ENCODE data around the gene IFNL3.

IFNL3 gene

DNA sequence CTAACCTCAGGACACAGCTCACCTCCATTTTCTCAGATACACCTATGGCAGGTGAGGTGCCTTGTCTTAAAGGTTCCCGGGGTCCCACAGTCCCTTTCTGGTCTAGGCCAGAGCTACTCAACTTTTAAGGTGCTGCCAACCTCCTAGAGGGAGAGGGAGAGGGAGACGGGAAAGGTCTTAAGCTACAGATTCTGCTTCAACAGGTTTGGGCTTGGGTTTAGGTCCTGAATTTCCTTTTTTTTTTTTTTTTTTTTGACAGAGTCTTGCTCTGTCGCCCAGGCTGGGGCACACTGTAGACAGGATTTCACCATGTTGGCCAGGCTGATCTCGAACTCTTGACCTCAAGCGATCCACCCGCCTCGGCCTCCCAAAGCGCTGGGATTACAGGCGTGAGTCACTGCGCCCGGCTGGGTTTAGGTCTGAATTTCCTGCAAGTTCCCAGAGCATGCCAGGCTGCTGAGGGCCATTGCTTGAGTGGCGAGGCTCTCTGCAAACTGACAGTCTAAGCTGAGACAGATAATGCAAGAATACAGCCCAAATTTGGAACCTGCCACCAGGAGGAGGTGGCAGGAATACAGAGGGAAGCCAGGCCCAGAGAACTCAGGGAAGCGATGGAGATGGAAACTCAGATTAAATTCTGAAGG, 33.0 kb downstream of the IFNL3 start:
- TF ChIP-seq, protein P1, sequence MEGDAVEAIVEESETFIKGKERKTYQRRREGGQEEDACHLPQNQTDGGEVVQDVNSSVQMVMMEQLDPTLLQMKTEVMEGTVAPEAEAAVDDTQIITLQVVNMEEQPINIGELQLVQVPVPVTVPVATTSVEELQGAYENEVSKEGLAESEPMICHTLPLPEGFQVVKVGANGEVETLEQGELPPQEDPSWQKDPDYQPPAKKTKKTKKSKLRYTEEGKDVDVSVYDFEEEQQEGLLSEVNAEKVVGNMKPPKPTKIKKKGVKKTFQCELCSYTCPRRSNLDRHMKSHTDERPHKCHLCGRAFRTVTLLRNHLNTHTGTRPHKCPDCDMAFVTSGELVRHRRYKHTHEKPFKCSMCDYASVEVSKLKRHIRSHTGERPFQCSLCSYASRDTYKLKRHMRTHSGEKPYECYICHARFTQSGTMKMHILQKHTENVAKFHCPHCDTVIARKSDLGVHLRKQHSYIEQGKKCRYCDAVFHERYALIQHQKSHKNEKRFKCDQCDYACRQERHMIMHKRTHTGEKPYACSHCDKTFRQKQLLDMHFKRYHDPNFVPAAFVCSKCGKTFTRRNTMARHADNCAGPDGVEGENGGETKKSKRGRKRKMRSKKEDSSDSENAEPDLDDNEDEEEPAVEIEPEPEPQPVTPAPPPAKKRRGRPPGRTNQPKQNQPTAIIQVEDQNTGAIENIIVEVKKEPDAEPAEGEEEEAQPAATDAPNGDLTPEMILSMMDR (IDR thresholded peaks at IDR 0.05), result no peak

DNA sequence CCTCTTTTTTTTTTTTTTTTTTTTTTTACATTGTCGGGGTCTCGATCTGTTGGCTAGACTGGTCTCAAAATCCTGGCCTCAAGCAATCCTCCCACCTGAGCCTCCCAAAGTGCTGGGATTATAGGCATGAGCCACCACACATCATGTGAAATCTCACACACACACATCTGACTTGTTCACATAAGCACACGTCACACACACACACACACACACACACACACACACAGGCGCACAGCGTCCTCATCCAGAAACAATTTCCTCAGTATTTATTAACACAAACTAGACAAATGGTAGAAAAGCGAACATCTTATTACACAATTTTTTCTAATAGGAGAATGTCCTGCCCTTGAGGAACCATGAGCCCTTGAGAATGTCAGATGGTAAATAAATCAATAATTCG, 35.6 kb downstream of the IFNL3 start:
- TF ChIP-seq, protein P1 (IDR thresholded peaks at IDR 0.05), result no peak

DNA sequence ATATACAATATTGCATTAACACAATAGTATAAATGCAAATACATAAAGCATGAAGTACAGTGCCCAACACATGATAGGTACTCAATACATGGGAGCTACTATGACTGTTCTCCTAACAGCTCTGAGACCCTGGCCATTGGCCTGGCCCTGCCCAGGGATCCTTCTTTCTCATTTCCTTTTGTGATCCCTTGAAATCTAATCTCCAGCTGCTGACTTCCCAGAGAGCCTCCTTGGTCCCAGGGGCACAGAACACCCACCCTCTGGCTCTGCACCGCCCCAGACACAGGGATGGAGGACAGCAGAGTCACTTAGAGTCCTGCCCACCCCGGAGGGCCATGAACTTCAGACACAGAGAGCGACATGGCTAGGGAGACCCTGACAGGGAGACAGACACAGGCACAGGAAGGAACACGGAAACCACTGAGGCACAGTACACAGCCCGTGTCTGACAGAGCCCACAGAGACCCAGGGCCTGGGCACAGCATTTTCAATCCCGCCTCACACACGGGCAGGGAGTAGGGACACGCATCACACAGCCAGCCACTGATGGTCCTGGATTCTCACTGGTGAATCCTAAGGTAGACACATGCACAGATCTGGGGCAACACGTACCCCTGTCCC, 36.5 kb downstream of the IFNL3 start:
- TF ChIP-seq, protein P1 (IDR thresholded peaks at IDR 0.05), result no peak

DNA sequence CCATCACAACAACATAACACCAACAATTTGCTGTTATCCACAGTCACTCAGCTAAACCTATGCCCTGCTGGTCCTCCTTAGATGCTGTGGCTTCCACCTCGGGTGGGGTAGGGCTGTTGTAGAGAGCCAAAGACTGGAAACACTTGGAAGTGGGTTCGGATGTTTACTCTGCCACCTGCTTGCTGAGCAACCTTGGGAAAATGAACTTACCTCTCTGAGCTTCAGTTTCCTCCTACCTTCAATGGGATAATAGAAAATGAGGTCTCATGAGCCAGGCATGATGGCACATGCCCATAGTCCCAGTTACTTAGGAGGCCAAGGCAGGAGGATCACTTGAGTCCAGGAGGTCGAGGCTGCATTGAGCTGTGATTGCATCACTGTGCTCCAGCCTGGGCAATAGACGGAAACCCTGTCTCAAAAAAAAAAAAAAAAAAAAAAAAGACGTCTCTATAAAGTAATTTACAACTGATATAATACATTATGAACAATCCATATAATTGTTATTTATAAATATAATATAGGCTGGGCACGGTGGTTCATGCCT, 37.4 kb downstream of the IFNL3 start:
- TF ChIP-seq, protein P1 (IDR thresholded peaks at IDR 0.05), result no peak

DNA sequence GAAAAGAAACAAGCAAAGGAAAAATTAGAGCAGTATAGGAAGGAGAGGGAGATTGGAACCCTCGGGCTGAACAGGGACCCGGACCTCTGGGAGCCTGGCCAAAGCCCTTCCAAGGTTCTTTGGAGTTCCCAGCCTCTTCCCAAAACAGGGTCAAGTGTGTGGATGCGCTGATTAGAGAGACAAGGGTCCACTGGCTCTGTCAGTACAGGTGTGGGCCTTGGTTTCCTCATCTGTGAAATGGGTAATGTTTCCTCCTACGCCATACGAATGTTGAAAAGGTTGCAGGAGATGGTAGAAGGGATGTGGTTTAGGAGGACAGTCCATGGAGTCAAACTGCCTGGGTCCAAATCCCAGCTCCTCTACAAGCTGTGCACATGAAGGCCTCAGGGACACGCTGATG, 38.7 kb downstream of the IFNL3 start:
- TF ChIP-seq, protein P1 (IDR thresholded peaks at IDR 0.05), result no peak

DNA sequence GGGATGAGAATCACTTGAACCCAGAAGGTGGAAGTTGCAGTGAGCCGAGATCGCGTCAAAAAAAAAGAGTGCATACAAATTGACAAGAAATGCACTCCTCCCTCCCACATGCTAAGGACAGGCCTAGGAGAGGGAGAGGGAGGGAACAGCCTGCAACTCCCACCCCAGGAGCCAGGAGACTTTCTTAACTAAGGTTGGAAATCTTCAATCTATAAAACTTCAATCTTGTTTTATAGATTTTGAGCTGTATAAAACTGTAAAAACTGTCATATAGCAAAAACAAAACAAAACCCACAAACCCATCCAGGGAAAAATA, 39.4 kb downstream of the IFNL3 start:
- TF ChIP-seq, protein P1 (IDR thresholded peaks at IDR 0.05), result no peak

DNA sequence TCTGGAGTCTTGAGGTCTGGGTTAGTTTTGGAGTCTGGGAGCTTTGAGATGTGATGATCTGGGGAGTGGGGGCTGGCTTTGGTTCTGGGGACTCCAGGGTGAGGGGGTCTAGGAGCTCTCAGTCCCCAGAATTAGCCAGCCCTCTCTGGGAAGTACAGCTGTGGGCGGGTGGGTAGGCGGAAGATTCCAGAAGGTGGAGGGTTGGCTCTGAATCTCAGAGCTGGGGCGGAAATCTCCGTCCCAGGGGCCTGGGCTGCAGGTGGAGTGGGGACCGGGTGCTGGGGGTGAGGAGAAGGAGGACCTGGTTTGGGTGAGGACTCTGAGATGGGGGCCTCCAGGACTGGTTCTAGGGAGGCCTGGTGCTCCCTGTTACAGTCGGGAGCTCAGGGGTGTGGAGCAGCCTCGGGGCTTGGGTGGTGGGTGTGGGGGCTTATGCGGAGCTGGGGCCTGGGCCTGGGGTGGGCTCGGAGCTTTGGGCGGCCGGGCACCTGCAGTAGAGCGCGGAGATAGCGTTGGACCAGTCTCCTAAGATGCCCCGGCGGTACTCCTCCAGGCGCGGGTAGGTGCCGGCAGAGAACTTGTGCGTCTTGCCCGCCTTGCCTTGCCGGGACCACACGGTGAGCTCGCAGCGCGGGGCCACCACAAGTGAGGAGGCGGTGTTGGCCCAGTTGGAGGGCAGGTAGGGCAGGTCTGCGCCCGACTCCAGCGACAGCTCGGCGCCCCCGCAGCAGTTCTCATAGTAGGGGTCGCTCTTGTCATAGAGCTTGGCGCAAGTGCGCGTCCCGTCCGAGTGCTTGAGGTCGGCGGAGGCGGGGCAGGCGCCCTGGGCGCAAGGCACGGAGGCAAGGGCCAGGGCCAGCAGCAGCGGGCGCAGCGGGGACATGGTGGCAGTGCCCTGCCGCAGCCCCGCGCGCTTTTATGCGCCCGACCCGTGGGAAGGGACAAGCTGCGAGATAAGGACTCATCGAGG, 41.1 kb downstream of the IFNL3 start, which contains the start of gene SYCN:
TSS of gene SYCN (minus strand) at position 892 of the 970 bp plus-strand sequence. CDS start at position 883, 9 bp downstream.
- TF ChIP-seq, protein P1 (IDR thresholded peaks at IDR 0.05), result no peak
